Spleen (tissue), 7 donors: ENCODE results near the gene EML6.

Source experiments
- POLR2A ChIP-seq, 3 donors: fragments of 450-650 bp; IDR thresholded peaks; one replicate each; pipeline ENCODE4 v1.5.1; 2017; ENCODE audit warnings: antibody characterized with exemption in 3 of 3, mild to moderate bottlenecking in 1 of 3
- POLR2AphosphoS5 ChIP-seq, 3 donors: sonication (generic); formaldehyde crosslinking; IDR thresholded peaks; one replicate each; pipeline ENCODE4 v1.5.1; 2017; ENCODE audit warnings: antibody characterized with exemption in 3 of 3
- TF ChIP-seq, protein P1 (sequence below), 11 experiments: fragments of 200-600 bp in 7 of 11; fragments of 450-650 bp in 4 of 11; sonication (generic) in 4 of 11; IDR thresholded peaks in 8 of 11; conservative IDR thresholded peaks in 3 of 11; 1 replicate in 7 of 11; 2 replicates in 4 of 11; pipeline versions ENCODE4 v1.4.0 to v1.8.0; 2016 to 2021; ENCODE audit warnings: antibody characterized with exemption in 11 of 11, inconsistent platforms in 4 of 11, mild to moderate bottlenecking in 1 of 11
- donor health status: DM: no; HTN: no; CAD: no; lungs with moderate emphysema.
- donor health status: DM: no; HTN: no; CAD: no.
- donor health status: DM: no; HTN: no; CAD: no.

DNA sequence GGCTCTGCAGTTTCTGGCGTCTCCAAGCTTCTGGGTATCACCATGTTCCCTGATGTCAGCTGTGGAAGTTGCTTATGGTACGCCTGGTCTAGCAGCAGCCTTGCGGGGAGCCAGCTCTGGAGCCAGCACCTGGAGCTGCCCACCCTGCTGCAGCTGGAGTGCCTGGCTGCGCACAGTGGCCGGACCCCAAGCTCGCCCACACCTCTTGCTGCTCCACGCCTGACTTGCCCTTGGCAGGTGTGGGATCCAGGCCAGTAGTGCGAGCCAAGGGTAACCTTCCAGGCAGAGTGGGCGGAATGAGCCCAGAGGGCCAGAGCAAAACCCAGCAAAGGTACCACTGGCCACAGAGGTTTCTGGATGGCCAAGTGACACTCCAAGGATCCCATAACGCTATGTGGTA is 13.2 kb upstream of the EML6 start:
- no peak for TF ChIP-seq POLR2A (IDR thresholded peaks at IDR 0.05)
- TF ChIP-seq, protein P1, sequence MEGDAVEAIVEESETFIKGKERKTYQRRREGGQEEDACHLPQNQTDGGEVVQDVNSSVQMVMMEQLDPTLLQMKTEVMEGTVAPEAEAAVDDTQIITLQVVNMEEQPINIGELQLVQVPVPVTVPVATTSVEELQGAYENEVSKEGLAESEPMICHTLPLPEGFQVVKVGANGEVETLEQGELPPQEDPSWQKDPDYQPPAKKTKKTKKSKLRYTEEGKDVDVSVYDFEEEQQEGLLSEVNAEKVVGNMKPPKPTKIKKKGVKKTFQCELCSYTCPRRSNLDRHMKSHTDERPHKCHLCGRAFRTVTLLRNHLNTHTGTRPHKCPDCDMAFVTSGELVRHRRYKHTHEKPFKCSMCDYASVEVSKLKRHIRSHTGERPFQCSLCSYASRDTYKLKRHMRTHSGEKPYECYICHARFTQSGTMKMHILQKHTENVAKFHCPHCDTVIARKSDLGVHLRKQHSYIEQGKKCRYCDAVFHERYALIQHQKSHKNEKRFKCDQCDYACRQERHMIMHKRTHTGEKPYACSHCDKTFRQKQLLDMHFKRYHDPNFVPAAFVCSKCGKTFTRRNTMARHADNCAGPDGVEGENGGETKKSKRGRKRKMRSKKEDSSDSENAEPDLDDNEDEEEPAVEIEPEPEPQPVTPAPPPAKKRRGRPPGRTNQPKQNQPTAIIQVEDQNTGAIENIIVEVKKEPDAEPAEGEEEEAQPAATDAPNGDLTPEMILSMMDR (IDR thresholded peaks at IDR 0.05 in 8 of 11, conservative IDR thresholded peaks at IDR 0.05 in 3 of 11), result no peak
- TF ChIP-seq POLR2AphosphoS5 (IDR thresholded peaks at IDR 0.05), result no peak
